Mesothelial cell of epicardium (in vitro differentiated cells): ENCODE results near the gene POLR3A. TPM values are rescaled to one million over a fixed set of nuclear protein-coding genes. Genes with fewer than 3 reads are reported as not detected.

Experiments used
- DNase-seq, 2 experiments: peaks; one replicate each; pipeline ENCODE4 v3.0.0; 2021; ENCODE audit warnings: low spot score in 2 of 2; ENCODE audit not compliant: unreplicated experiment in 2 of 2
- H3K27ac Mint-ChIP-seq: 2 replicates; pipeline ENCODE4 v1.8.0; 2021; ENCODE audit warnings: mixed read lengths
- H3K27me3 Mint-ChIP-seq: 2 replicates; pipeline ENCODE4 v1.8.0; 2021; ENCODE audit warnings: low read depth, mixed read lengths
- H3K36me3 Mint-ChIP-seq: 2 replicates; pipeline ENCODE4 v1.8.0; 2021; ENCODE audit warnings: mixed read lengths
- H3K4me1 Mint-ChIP-seq: 2 replicates; pipeline ENCODE4 v1.8.0; 2021; ENCODE audit warnings: mixed read lengths
- H3K4me3 Mint-ChIP-seq: 2 replicates; pipeline ENCODE4 v1.8.0; 2021; ENCODE audit warnings: mild to moderate bottlenecking, moderate library complexity, mixed read lengths
- H3K9me3 Mint-ChIP-seq: 2 replicates; pipeline ENCODE4 v1.8.0; 2021; ENCODE audit warnings: mixed read lengths
- CTCF ChIP-seq: fragments of 200-600 bp; sonication (generic); IDR thresholded peaks from one replicate; pipeline ENCODE4 v1.5.0; 2021; ENCODE audit warnings: antibody characterized with exemption; ENCODE audit not compliant: unreplicated experiment
- total RNA-seq: library from RNA; stranded (reverse); gene quantifications from 3 replicates; pipeline ENCODE4 v1.2.1, GENCODE V29; 2021

Gene POLR3A
- total RNA-seq, 1 donor from 2014 or later, result 23.9 TPM

GRCh38 chr10:77922566-77923179 is 106.6 kb downstream of the POLR3A start:
- H3K36me3 Mint-ChIP-seq, result no peaks in the 10 kb centered on the region
- H3K27me3 Mint-ChIP-seq, result no peaks in the 10 kb centered on the region
- H3K27ac Mint-ChIP-seq, result no peak overlapping the region
- no peak for TF ChIP-seq CTCF
- H3K9me3 Mint-ChIP-seq, result no peaks in the 10 kb centered on the region
- H3K4me3 Mint-ChIP-seq, result no peak overlapping the region
- DNase-seq, result no peak
- peaks cover 37% of the 10 kb centered on the region for H3K4me1 Mint-ChIP-seq

GRCh38 chr10:77922055-77922454 is 107.3 kb downstream of the POLR3A start:
- TF ChIP-seq CTCF, result no peak
- Mint-ChIP-seq H3K4me3 (no peak overlapping the region), H3K9me3 (no peaks in the 10 kb centered on the region), H3K27me3 (no peaks in the 10 kb centered on the region), H3K27ac (no peak overlapping the region), H3K4me1 (peaks cover 34% of the 10 kb centered on the region), H3K36me3 (peaks cover 3% of the 10 kb centered on the region)
- no peak for DNase-seq

- no peak overlapping the region for H3K27ac Mint-ChIP-seq
- H3K4me1 Mint-ChIP-seq, result peaks cover 34% of the 10 kb centered on the region
Observed at GRCh38 chr10:77921395-77921794, 107.9 kb downstream of the POLR3A start.

GRCh38 chr10:77920495-77920894 is 108.8 kb downstream of the POLR3A start:
- Mint-ChIP-seq H3K4me1 (peaks cover 33% of the 10 kb centered on the region), H3K27me3 (no peaks in the 10 kb centered on the region), H3K9me3 (no peaks in the 10 kb centered on the region), H3K4me3 (no peak overlapping the region), H3K36me3 (peaks cover 3% of the 10 kb centered on the region), H3K27ac (peak overlapping the region; percentile 45)
- no peak for DNase-seq
- TF ChIP-seq CTCF, result no peak

More at GRCh38 chr10:77921395-77921794, 107.9 kb downstream of the POLR3A start:
- TF ChIP-seq CTCF, result no peak
- DNase-seq, result no peak
- Mint-ChIP-seq H3K9me3 (no peaks in the 10 kb centered on the region), H3K36me3 (peaks cover 3% of the 10 kb centered on the region), H3K4me3 (no peak overlapping the region), H3K27me3 (no peaks in the 10 kb centered on the region)

GRCh38 chr10:77919713-77920108 is 109.6 kb downstream of the POLR3A start:
- no peak for DNase-seq
- no peak for TF ChIP-seq CTCF
- H3K27me3 Mint-ChIP-seq, result no peaks in the 10 kb centered on the region
- H3K27ac Mint-ChIP-seq, result peak overlapping the region; percentile 45
- H3K36me3 Mint-ChIP-seq, result peaks cover 3% of the 10 kb centered on the region
- no peak overlapping the region for H3K4me3 Mint-ChIP-seq
- H3K4me1 Mint-ChIP-seq, result peaks cover 26% of the 10 kb centered on the region
- H3K9me3 Mint-ChIP-seq, result no peaks in the 10 kb centered on the region

Other genes starting within 250 kb of the POLR3A start
- 79.8 to 82.2 TPM (median 80.2 TPM) in 3 replicates for gene DLG5, start 102.8 kb downstream of the POLR3A start, total RNA-seq
- 1,414 to 1,482 TPM (median 1,481 TPM) in 3 replicates for gene RPS24, start 4.3 kb upstream of the POLR3A start, total RNA-seq